Measurements from ENCODE around the gene DNAJC17. TPM values are rescaled to one million over a fixed set of nuclear protein-coding genes. Genes with fewer than 3 reads are reported as not detected.
A peak's percentile ranks its signal among the peaks of the same experiment; 100 is the strongest.

DNAJC17 gene
- total and polyA plus RNA-seq, 2 of the 13 experiments (the other 11 are each of a cell fraction or from before 2014, with no cell fraction given) = 22.2 to 26.5 TPM

DNA sequence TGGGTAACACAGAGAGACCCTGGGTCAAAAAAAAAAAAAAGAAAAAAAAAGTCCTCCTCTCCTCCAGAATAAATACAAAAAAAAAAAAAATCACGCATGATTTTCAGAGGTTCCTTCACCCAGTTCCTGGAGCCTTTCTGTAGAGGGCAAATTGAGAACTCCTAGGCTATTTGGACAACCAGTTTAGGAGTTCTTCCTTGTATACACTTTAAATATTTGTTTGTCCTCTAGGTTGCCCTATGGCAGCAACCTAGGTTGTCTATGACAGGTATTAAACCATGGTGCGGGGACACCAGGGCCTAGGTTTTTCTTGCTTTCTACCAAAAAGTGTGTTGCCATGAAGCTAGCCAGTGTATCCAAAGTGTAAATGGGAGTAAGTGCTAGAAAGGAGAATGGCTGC lies 4.2 kb downstream of the DNAJC17 start:
- WGBS (ENCODE audit: low lambda C conversion rate) = 76% methylated on average over 2 of the region's 2 CpGs
- no peak overlapping the region for H3K4me2 ChIP-seq (ENCODE audit: low read depth, low read length)
- no peaks in the 10 kb centered on the region for H3K9me3 ChIP-seq (ENCODE audit: low read length)
- intact Hi-C loops (cut with micrococcal nuclease; ENCODE audit: unreplicated experiment) (no loop called here), in situ Hi-C loops (cut with HindIII; ENCODE audit: extremely low pct_ligation_motif_present, low pct_unique_long_range_greater_than_20kb) (no loop called here)
- no peaks in the 10 kb centered on the region for H4K20me1 ChIP-seq (ENCODE audit: insufficient read depth, low read length)
- H3K27me3 ChIP-seq (ENCODE audit: control insufficient read depth in 1 of 2, insufficient read depth in 2 of 2, low read length in 2 of 2) = no peaks in the 10 kb centered on the region; a peak in 1 of 5 replicates
- TF ChIP-seq FOXP4 (CRISPR knock-in tag; IDR thresholded peaks at IDR 0.05) = no peak
- no peak for TF ChIP-seq KDM2A (CRISPR knock-in tag; IDR thresholded peaks at IDR 0.05; ENCODE audit: borderline replicate concordance, low read depth)
- no peak for TF ChIP-seq ZNF703 (CRISPR knock-in tag; IDR thresholded peaks at IDR 0.05; ENCODE audit: borderline replicate concordance)
- no peak for TF ChIP-seq ZFP36 (IDR thresholded peaks at IDR 0.05; ENCODE audit: borderline replicate concordance, low read depth, low read length, partially characterized antibody)
- TF ChIP-seq ATRX (CRISPR knock-in tag; IDR thresholded peaks at IDR 0.05; ENCODE audit: borderline replicate concordance) = no peak
- TF ChIP-seq ZNF3 (CRISPR knock-in tag; IDR thresholded peaks at IDR 0.05) = no peak
- TSS peak; percentile 31 for BruUV-seq (replicated peaks)
- FAIRE-seq (no peak), ATAC-seq (no peak), DNase-seq (ENCODE audit: low spot score) (no peak)
- no peak overlapping the region for H3K4me3 ChIP-seq (replicated peaks in 1 of 3; ENCODE audit: insufficient read depth in 1 of 3, low read depth in 2 of 3, low read length in 3 of 3)
- no peaks in the 10 kb centered on the region for H3K36me3 ChIP-seq (replicated peaks in 1 of 2; ENCODE audit: control insufficient read depth in 1 of 2, insufficient read depth in 2 of 2, low read length in 2 of 2)
- ChIA-PET CTCF (ENCODE audit: low intra/inter-chr PET ratio, low total read pairs) (no interaction called here), POLR2A (interaction anchor here (1.2 kb wide), 1 partner anchor 56 kb away, joined by 4 read pairs; no protein-coding TSS in a partner anchor)
- H3K4me1 ChIP-seq (ENCODE audit: insufficient read depth, low read length) = peaks cover 26% of the 10 kb centered on the region
- peaks cover 20% of the 10 kb centered on the region for H3K79me2 ChIP-seq (ENCODE audit: insufficient read depth, low read length)
- H3K9ac ChIP-seq (ENCODE audit: insufficient read depth, low read depth, low read length) = no peak overlapping the region
- no peak overlapping the region for H2AFZ ChIP-seq (ENCODE audit: low read length)
- no peak overlapping the region for H3K27ac ChIP-seq (ENCODE audit: extremely low read length, insufficient read depth, low read length)

DNA sequence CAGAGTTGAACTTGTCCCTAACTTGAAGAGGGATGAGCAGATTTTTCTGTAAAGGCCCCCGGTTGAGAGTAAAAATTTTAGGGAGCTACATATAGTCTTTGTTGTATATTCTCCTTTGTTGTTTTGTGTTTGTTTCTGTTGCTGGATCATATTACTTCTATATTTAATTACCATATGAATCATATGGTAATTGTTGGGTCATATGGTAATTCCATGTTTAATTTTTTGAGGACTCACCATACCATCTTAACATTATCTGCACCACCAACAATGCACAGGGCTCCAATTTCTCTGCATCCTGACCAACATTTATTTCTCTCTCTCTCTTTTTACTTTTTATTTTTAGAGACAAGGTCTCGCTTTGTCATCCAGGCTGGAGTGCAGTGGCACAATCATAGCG lies 7.8 kb downstream of the DNAJC17 start:
- no peak for DNase-seq (ENCODE audit: low spot score)
- H3K4me2 ChIP-seq (ENCODE audit: low read depth, low read length) = no peak overlapping the region
- in situ Hi-C loops (cut with HindIII; ENCODE audit: extremely low pct_ligation_motif_present, low pct_unique_long_range_greater_than_20kb) = no loop called here
- TF ChIP-seq ZNF891 (CRISPR knock-in tag; IDR thresholded peaks at IDR 0.05) (no peak), RBFOX2 (IDR thresholded peaks at IDR 0.05; ENCODE audit: low read depth, low read length) (no peak), ZBTB20 (CRISPR knock-in tag; IDR thresholded peaks at IDR 0.05; ENCODE audit: borderline replicate concordance, low read depth) (no peak), NFE2L2 (IDR thresholded peaks at IDR 0.05; ENCODE audit: low read length) (no peak)
- TF ChIP-seq, protein P1, sequence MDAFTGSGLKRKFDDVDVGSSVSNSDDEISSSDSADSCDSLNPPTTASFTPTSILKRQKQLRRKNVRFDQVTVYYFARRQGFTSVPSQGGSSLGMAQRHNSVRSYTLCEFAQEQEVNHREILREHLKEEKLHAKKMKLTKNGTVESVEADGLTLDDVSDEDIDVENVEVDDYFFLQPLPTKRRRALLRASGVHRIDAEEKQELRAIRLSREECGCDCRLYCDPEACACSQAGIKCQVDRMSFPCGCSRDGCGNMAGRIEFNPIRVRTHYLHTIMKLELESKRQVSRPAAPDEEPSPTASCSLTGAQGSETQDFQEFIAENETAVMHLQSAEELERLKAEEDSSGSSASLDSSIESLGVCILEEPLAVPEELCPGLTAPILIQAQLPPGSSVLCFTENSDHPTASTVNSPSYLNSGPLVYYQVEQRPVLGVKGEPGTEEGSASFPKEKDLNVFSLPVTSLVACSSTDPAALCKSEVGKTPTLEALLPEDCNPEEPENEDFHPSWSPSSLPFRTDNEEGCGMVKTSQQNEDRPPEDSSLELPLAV (CRISPR knock-in tag; conservative IDR thresholded peaks at IDR 0.05; ENCODE audit: low read depth) = no peak
- TF ChIP-seq, protein P2, sequence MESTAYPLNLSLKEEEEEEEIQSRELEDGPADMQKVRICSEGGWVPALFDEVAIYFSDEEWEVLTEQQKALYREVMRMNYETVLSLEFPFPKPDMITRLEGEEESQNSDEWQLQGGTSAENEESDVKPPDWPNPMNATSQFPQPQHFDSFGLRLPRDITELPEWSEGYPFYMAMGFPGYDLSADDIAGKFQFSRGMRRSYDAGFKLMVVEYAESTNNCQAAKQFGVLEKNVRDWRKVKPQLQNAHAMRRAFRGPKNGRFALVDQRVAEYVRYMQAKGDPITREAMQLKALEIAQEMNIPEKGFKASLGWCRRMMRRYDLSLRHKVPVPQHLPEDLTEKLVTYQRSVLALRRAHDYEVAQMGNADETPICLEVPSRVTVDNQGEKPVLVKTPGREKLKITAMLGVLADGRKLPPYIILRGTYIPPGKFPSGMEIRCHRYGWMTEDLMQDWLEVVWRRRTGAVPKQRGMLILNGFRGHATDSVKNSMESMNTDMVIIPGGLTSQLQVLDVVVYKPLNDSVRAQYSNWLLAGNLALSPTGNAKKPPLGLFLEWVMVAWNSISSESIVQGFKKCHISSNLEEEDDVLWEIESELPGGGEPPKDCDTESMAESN (CRISPR knock-in tag; conservative IDR thresholded peaks at IDR 0.05) = no peak

More for the DNA sequence above, 7.8 kb downstream of the DNAJC17 start:
- H3K36me3 ChIP-seq (replicated peaks in 1 of 2; ENCODE audit: control insufficient read depth in 1 of 2, insufficient read depth in 2 of 2, low read length in 2 of 2) = no peaks in the 10 kb centered on the region; a peak in 1 of 5 replicates
- no peaks in the 10 kb centered on the region for H3K27me3 ChIP-seq (ENCODE audit: control insufficient read depth in 1 of 2, insufficient read depth in 2 of 2, low read length in 2 of 2)
- intact Hi-C loops (cut with micrococcal nuclease; ENCODE audit: unreplicated experiment) = no loop called here
- POLR2A ChIA-PET = no interaction called here
- no peak overlapping the region for H3K9ac ChIP-seq (ENCODE audit: insufficient read depth, low read depth, low read length)
- no TSS peak for BruUV-seq (replicated peaks)
- H4K20me1 ChIP-seq (ENCODE audit: insufficient read depth, low read length) = no peaks in the 10 kb centered on the region
- CTCF ChIA-PET (ENCODE audit: low intra/inter-chr PET ratio, low total read pairs) = no interaction called here
- peaks cover 5% of the 10 kb centered on the region for H3K79me2 ChIP-seq (ENCODE audit: insufficient read depth, low read length)
- no peak for FAIRE-seq
- WGBS (ENCODE audit: low lambda C conversion rate) = 98% methylated on average over 3 of the region's 3 CpGs
- no peak overlapping the region for H3K27ac ChIP-seq (ENCODE audit: extremely low read length, insufficient read depth, low read length)
- H3K9me3 ChIP-seq (ENCODE audit: low read length) = no peaks in the 10 kb centered on the region
- H2AFZ ChIP-seq (ENCODE audit: low read length) = no peak overlapping the region
- no peak overlapping the region for H3K4me3 ChIP-seq (replicated peaks in 1 of 3; ENCODE audit: insufficient read depth in 1 of 3, low read depth in 2 of 3, low read length in 3 of 3)
- H3K4me1 ChIP-seq (ENCODE audit: insufficient read depth, low read length) = peaks cover 36% of the 10 kb centered on the region
- ATAC-seq = no peak

Measured in HepG2 (cell line).